HEK293 (cell line): ENCODE measurements around the gene NFXL1.

Source experiments
- ZNF544 ChIP-seq: fragments of 450-650 bp; formaldehyde crosslinking; IDR thresholded peaks from 2 replicates; pipeline ENCODE4 v1.5.0; 2017; ENCODE audit warnings: missing biosample characterization, missing genetic modification characterization
- ZNF558 ChIP-seq: fragments of 450-650 bp; formaldehyde crosslinking; IDR thresholded peaks from 2 replicates; pipeline ENCODE4 v1.5.1; 2016; ENCODE audit warnings: missing biosample characterization, missing genetic modification characterization
- ZNF626 ChIP-seq: fragments of 450-650 bp; sonication (Bioruptor Pico); formaldehyde crosslinking; IDR thresholded peaks from 2 replicates; pipeline ENCODE4 v1.5.1; 2018; ENCODE audit warnings: missing biosample characterization, missing genetic modification characterization, inconsistent platforms
- ZSCAN30 ChIP-seq: fragments of 450-650 bp; IDR thresholded peaks from 2 replicates; pipeline ENCODE4 v1.5.1; 2018; ENCODE audit warnings: missing biosample characterization, mild to moderate bottlenecking, missing genetic modification characterization, moderate library complexity
- TF ChIP-seq, protein P1 (sequence below): fragments of 450-650 bp; formaldehyde crosslinking; IDR thresholded peaks from 2 replicates; pipeline ENCODE4 v1.5.1; 2016; ENCODE audit warnings: missing biosample characterization, missing genetic modification characterization
- TF ChIP-seq, protein P2 (sequence below): fragments of 450-650 bp; formaldehyde crosslinking; IDR thresholded peaks from 2 replicates; pipeline ENCODE4 v1.5.1; 2016; ENCODE audit warnings: missing biosample characterization, missing genetic modification characterization, borderline replicate concordance
- TF ChIP-seq, protein P3 (sequence below): fragments of 450-650 bp; formaldehyde crosslinking; IDR thresholded peaks from 2 replicates; pipeline ENCODE4 v1.5.1; 2016; ENCODE audit warnings: missing biosample characterization, missing genetic modification characterization
- TF ChIP-seq, protein P4 (sequence below): fragments of 450-650 bp; formaldehyde crosslinking; IDR thresholded peaks from 2 replicates; pipeline ENCODE4 v1.5.1; 2016; ENCODE audit warnings: missing biosample characterization, missing genetic modification characterization
- TF ChIP-seq, protein P5 (sequence below): fragments of 450-650 bp; formaldehyde crosslinking; IDR thresholded peaks from 2 replicates; pipeline ENCODE4 v1.5.1; 2016; ENCODE audit warnings: missing biosample characterization, missing genetic modification characterization

DNA sequence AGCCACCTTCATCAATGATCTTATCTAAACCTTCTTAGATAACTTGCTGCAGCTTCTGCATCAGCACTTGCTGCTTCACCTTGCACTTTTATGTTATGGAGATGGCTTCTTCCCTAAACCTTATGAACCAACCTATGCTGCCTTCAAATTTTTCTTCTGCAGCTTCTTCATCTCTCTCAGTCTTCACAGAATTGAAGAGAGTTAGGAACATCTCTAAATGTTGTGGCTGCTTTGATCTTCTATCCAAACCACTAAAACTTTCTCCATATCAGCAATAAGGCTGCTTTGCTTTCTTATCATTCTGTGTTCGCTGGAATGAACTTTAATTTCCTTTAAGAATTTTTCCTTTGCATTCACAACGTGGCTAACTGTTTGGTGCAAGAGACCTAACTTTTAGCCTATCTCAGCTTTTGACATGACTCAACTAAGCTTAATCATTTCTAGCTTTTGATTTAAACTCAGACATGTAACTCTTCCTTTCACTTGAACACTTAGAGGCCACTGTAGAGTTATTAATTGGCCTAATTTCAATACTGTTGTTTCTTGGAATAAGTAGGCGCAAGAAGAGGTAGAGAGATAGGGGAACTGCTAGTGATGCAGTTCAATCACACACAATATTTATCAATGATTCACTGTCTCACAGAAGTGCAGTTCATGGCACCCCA lies 40.4 kb downstream of the NFXL1 start:
- TF ChIP-seq ZNF544 (no peak), ZNF558 (tag by site-specific recombination) (no peak), ZNF626 (no peak), ZSCAN30 (tag by site-specific recombination) (no peak)
- TF ChIP-seq, protein P1, sequence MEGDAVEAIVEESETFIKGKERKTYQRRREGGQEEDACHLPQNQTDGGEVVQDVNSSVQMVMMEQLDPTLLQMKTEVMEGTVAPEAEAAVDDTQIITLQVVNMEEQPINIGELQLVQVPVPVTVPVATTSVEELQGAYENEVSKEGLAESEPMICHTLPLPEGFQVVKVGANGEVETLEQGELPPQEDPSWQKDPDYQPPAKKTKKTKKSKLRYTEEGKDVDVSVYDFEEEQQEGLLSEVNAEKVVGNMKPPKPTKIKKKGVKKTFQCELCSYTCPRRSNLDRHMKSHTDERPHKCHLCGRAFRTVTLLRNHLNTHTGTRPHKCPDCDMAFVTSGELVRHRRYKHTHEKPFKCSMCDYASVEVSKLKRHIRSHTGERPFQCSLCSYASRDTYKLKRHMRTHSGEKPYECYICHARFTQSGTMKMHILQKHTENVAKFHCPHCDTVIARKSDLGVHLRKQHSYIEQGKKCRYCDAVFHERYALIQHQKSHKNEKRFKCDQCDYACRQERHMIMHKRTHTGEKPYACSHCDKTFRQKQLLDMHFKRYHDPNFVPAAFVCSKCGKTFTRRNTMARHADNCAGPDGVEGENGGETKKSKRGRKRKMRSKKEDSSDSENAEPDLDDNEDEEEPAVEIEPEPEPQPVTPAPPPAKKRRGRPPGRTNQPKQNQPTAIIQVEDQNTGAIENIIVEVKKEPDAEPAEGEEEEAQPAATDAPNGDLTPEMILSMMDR: no peak
- TF ChIP-seq, protein P2, sequence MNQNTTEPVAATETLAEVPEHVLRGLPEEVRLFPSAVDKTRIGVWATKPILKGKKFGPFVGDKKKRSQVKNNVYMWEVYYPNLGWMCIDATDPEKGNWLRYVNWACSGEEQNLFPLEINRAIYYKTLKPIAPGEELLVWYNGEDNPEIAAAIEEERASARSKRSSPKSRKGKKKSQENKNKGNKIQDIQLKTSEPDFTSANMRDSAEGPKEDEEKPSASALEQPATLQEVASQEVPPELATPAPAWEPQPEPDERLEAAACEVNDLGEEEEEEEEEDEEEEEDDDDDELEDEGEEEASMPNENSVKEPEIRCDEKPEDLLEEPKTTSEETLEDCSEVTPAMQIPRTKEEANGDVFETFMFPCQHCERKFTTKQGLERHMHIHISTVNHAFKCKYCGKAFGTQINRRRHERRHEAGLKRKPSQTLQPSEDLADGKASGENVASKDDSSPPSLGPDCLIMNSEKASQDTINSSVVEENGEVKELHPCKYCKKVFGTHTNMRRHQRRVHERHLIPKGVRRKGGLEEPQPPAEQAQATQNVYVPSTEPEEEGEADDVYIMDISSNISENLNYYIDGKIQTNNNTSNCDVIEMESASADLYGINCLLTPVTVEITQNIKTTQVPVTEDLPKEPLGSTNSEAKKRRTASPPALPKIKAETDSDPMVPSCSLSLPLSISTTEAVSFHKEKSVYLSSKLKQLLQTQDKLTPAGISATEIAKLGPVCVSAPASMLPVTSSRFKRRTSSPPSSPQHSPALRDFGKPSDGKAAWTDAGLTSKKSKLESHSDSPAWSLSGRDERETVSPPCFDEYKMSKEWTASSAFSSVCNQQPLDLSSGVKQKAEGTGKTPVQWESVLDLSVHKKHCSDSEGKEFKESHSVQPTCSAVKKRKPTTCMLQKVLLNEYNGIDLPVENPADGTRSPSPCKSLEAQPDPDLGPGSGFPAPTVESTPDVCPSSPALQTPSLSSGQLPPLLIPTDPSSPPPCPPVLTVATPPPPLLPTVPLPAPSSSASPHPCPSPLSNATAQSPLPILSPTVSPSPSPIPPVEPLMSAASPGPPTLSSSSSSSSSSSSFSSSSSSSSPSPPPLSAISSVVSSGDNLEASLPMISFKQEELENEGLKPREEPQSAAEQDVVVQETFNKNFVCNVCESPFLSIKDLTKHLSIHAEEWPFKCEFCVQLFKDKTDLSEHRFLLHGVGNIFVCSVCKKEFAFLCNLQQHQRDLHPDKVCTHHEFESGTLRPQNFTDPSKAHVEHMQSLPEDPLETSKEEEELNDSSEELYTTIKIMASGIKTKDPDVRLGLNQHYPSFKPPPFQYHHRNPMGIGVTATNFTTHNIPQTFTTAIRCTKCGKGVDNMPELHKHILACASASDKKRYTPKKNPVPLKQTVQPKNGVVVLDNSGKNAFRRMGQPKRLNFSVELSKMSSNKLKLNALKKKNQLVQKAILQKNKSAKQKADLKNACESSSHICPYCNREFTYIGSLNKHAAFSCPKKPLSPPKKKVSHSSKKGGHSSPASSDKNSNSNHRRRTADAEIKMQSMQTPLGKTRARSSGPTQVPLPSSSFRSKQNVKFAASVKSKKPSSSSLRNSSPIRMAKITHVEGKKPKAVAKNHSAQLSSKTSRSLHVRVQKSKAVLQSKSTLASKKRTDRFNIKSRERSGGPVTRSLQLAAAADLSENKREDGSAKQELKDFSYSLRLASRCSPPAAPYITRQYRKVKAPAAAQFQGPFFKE (tag by site-specific recombination): no peak
- TF ChIP-seq, protein P3, sequence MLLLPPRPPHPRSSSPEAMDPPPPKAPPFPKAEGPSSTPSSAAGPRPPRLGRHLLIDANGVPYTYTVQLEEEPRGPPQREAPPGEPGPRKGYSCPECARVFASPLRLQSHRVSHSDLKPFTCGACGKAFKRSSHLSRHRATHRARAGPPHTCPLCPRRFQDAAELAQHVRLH (tag by site-specific recombination): no peak
- TF ChIP-seq, protein P4, sequence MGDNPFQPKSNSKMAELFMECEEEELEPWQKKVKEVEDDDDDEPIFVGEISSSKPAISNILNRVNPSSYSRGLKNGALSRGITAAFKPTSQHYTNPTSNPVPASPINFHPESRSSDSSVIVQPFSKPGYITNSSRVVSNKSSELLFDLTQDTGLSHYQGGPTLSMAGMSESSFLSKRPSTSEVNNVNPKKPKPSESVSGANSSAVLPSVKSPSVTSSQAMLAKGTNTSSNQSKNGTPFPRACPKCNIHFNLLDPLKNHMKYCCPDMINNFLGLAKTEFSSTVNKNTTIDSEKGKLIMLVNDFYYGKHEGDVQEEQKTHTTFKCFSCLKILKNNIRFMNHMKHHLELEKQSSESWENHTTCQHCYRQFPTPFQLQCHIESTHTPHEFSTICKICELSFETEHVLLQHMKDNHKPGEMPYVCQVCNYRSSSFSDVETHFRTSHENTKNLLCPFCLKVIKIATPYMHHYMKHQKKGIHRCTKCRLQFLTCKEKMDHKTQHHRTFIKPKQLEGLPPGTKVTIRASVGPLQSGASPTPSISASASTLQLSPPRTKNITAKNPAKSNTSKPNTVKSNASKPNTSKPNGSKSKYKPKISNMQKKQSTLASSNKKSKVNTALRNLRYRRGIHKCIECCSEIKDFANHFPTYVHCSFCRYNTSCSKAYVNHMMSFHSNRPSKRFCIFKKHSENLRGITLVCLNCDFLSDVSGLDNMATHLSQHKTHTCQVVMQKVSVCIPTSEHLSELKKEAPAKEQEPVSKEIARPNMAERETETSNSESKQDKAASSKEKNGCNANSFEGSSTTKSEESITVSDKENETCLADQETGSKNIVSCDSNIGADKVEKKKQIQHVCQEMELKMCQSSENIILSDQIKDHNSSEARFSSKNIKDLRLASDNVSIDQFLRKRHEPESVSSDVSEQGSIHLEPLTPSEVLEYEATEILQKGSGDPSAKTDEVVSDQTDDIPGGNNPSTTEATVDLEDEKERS: no peak
- TF ChIP-seq, protein P5, sequence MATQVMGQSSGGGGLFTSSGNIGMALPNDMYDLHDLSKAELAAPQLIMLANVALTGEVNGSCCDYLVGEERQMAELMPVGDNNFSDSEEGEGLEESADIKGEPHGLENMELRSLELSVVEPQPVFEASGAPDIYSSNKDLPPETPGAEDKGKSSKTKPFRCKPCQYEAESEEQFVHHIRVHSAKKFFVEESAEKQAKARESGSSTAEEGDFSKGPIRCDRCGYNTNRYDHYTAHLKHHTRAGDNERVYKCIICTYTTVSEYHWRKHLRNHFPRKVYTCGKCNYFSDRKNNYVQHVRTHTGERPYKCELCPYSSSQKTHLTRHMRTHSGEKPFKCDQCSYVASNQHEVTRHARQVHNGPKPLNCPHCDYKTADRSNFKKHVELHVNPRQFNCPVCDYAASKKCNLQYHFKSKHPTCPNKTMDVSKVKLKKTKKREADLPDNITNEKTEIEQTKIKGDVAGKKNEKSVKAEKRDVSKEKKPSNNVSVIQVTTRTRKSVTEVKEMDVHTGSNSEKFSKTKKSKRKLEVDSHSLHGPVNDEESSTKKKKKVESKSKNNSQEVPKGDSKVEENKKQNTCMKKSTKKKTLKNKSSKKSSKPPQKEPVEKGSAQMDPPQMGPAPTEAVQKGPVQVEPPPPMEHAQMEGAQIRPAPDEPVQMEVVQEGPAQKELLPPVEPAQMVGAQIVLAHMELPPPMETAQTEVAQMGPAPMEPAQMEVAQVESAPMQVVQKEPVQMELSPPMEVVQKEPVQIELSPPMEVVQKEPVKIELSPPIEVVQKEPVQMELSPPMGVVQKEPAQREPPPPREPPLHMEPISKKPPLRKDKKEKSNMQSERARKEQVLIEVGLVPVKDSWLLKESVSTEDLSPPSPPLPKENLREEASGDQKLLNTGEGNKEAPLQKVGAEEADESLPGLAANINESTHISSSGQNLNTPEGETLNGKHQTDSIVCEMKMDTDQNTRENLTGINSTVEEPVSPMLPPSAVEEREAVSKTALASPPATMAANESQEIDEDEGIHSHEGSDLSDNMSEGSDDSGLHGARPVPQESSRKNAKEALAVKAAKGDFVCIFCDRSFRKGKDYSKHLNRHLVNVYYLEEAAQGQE: no peak
